Mesendoderm (in vitro differentiated cells): ENCODE data around the gene IGDCC3.
"Not testable (repeated sequence)": the region's sequence is repeated elsewhere in the genome, so short reads cannot be mapped to it uniquely, and the experiment has no call there.

Experiments
- DNase-seq: peaks from one replicate; pipeline ENCODE4 v3.0.0; 2013
- H2AK5ac ChIP-seq: 2 replicates; pipeline ENCODE4 v1.6.1; 2013; ENCODE audit warnings: low read length, inconsistent platforms
- H2BK120ac ChIP-seq: 2 replicates; pipeline ENCODE4 v1.6.1; 2013; ENCODE audit warnings: low read depth, mild to moderate bottlenecking, low read length, moderate library complexity, mixed read lengths
- H2BK15ac ChIP-seq: replicated peaks from 2 replicates; pipeline ENCODE4 v1.6.1; 2013; ENCODE audit warnings: low read depth, mild to moderate bottlenecking, moderate library complexity
- H2BK5ac ChIP-seq: 2 replicates; pipeline ENCODE4 v1.6.1; 2013; ENCODE audit warnings: low read length, inconsistent platforms
- H3K18ac ChIP-seq: 2 replicates; pipeline ENCODE4 v1.6.1; 2013; ENCODE audit warnings: mild to moderate bottlenecking, low read length, mixed read lengths
- H3K23ac ChIP-seq: one replicate; pipeline ENCODE4 v1.6.1; 2013; ENCODE audit warnings: low read length
- H3K27ac ChIP-seq: 2 replicates; pipeline ENCODE4 v1.5.1; 2013; ENCODE audit warnings: low read depth, mild to moderate bottlenecking, inconsistent platforms, low read length, moderate library complexity
- H3K27me3 ChIP-seq: 2 replicates; pipeline ENCODE4 v1.6.1; 2013; ENCODE audit warnings: low read length, control low read depth, mild to moderate bottlenecking, inconsistent platforms; ENCODE audit not compliant: insufficient read depth, poor library complexity
- H3K36me3 ChIP-seq: 2 replicates; pipeline ENCODE4 v1.6.1; 2013; ENCODE audit warnings: low read length, inconsistent platforms; ENCODE audit not compliant: control insufficient read depth, insufficient read depth
- H3K4ac ChIP-seq: one replicate; pipeline ENCODE4 v1.6.1; 2013; ENCODE audit warnings: low read depth, mild to moderate bottlenecking, low read length, moderate library complexity
- H3K4me1 ChIP-seq: 2 replicates; pipeline ENCODE4 v1.6.1; 2013; ENCODE audit warnings: low read depth, low read length, inconsistent platforms; ENCODE audit not compliant: control insufficient read depth
- H3K4me2 ChIP-seq: 2 replicates; pipeline ENCODE4 v1.6.1; 2013; ENCODE audit warnings: low read length
- H3K4me3 ChIP-seq: 2 replicates; pipeline ENCODE4 v1.5.1; 2013; ENCODE audit warnings: mild to moderate bottlenecking, low read length
- H3K56ac ChIP-seq: one replicate; pipeline ENCODE4 v1.6.1; 2013; ENCODE audit warnings: low read length
- H3K79me1 ChIP-seq: 2 replicates; pipeline ENCODE4 v1.6.1; 2013; ENCODE audit warnings: low read length, inconsistent platforms
- H3K79me2 ChIP-seq: 2 replicates; pipeline ENCODE4 v1.6.1; 2013; ENCODE audit warnings: mild to moderate bottlenecking, low read length; ENCODE audit not compliant: control insufficient read depth, insufficient read depth
- H3K9ac ChIP-seq: 2 replicates; pipeline ENCODE4 v1.6.1; 2013; ENCODE audit warnings: low read length, inconsistent platforms
- H4K5ac ChIP-seq: one replicate; pipeline ENCODE4 v1.6.1; 2013; ENCODE audit warnings: low read length
- H4K8ac ChIP-seq: one replicate; pipeline ENCODE4 v1.6.1; 2013; ENCODE audit warnings: low read depth, mild to moderate bottlenecking, control low read depth, low read length, moderate library complexity
- WGBS: extraction: QIAGEN DNeasy Blood & Tissue Kit; methylation state at CpG from one replicate; pipeline ENCODE4 v1.1.7; 2013; ENCODE audit warnings: low lambda C conversion rate, missing lambda C conversion rate; ENCODE audit not compliant: insufficient coverage; ENCODE audit errors: extremely low coverage; 5-methylcytosine and 5-hydroxymethylcytosine counted together

IGDCC3 gene

DNA sequence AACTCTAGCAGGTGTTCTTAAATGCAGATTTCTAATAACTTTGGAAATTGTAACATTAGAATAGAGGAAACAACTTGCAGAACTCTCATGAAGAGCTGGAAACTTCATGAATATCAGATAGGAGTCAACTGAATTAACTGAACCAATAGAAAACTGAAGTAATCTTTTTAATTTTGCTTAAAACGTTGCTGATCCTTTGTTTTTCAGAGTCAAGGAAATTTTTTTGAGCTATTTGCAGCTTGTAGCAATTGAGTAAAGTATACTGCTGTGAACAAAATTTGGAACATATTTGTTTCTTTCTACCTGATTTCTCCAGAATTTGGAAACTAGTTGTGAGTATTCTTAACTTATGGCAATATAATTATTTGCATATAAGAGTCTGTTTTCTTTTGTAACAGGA, 25.8 kb downstream of the IGDCC3 start:
- H2BK5ac ChIP-seq, H4K5ac ChIP-seq, H2BK15ac ChIP-seq, H3K23ac ChIP-seq, H3K18ac ChIP-seq, H2BK120ac ChIP-seq, H3K27me3 ChIP-seq, H2AK5ac ChIP-seq, H3K79me1 ChIP-seq, H3K36me3 ChIP-seq, H3K79me2 ChIP-seq, H3K56ac ChIP-seq, H3K4me3 ChIP-seq, H3K9ac ChIP-seq, H3K4me1 ChIP-seq, H3K4me2 ChIP-seq, H3K4ac ChIP-seq, H3K27ac ChIP-seq, H4K8ac ChIP-seq, DNase-seq: not testable (repeated sequence)
- no CpG with 5 or more reads among the region's 1 CpG for WGBS

DNA sequence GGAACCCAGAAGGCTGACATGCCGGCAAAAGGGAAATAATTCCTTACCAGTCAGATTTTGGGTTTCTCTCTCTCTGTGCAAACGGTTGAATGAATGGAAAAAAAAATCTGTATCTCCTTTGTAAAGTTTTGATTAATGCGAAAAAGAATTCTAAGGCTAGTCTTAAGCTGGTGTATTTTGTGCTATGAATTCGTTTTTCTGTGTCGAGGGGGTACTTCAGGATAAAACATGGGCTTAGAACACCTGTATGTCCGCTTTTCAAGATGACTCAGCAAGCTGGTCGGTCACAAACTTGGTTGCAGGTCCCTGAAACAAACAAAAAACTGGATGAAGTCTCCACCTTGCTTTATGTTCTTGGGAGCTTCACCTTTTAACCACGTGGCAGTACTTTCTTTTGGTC, 28.5 kb downstream of the IGDCC3 start:
- no peak overlapping the region for H2AK5ac ChIP-seq
- peaks cover 4% of the 10 kb centered on the region for H3K79me2 ChIP-seq
- H3K4ac ChIP-seq, result no peak overlapping the region
- H3K79me1 ChIP-seq, result peaks cover 7% of the 10 kb centered on the region
- no peak overlapping the region for H4K5ac ChIP-seq
- H4K8ac ChIP-seq, result no peak overlapping the region
- no CpG with 5 or more reads among the region's 8 CpGs for WGBS
- H3K4me2 ChIP-seq, result no peak overlapping the region
- no peak overlapping the region for H3K27ac ChIP-seq
- H2BK5ac ChIP-seq, result no peak overlapping the region
- H3K4me3 ChIP-seq, result no peak overlapping the region
- no peak for DNase-seq
- no peaks in the 10 kb centered on the region for H3K4me1 ChIP-seq
- no peak overlapping the region for H3K56ac ChIP-seq
- no peak overlapping the region for H3K23ac ChIP-seq
- H3K27me3 ChIP-seq, result no peaks in the 10 kb centered on the region
- H2BK15ac ChIP-seq, result no peak overlapping the region
- H3K36me3 ChIP-seq, result no peaks in the 10 kb centered on the region
- no peak overlapping the region for H3K9ac ChIP-seq
- H3K18ac ChIP-seq, result no peak overlapping the region
- H2BK120ac ChIP-seq, result no peak overlapping the region

DNA sequence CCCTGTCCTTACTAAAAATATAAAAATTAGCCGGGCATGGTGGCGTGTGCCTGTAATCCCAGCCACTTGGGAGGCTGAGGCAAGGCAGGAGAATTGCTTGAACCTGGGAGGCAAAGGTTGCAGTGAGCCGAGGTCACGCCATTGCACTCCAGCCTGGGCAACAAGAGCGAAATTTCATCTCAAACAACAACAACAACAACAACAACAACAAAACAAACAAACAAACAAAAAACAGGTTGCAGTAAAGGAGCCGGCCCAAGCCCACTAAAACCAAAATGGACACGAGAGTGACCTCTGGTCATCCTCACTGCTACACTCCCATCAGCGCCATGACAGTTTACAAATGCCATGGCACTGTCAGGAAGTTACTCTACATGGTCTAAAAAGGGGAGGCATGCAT, 30.0 kb downstream of the IGDCC3 start:
- not testable (repeated sequence) for H3K4me2 ChIP-seq, H3K27ac ChIP-seq, H3K9ac ChIP-seq, H2BK120ac ChIP-seq, H4K8ac ChIP-seq, H3K18ac ChIP-seq, DNase-seq, H3K4me3 ChIP-seq, H3K79me1 ChIP-seq, H3K36me3 ChIP-seq, H2BK5ac ChIP-seq, H3K4me1 ChIP-seq, H2BK15ac ChIP-seq, H4K5ac ChIP-seq, H3K79me2 ChIP-seq, H3K27me3 ChIP-seq, H3K56ac ChIP-seq, H3K23ac ChIP-seq, H2AK5ac ChIP-seq, H3K4ac ChIP-seq
- WGBS, result no CpG with 5 or more reads among the region's 8 CpGs

DNA sequence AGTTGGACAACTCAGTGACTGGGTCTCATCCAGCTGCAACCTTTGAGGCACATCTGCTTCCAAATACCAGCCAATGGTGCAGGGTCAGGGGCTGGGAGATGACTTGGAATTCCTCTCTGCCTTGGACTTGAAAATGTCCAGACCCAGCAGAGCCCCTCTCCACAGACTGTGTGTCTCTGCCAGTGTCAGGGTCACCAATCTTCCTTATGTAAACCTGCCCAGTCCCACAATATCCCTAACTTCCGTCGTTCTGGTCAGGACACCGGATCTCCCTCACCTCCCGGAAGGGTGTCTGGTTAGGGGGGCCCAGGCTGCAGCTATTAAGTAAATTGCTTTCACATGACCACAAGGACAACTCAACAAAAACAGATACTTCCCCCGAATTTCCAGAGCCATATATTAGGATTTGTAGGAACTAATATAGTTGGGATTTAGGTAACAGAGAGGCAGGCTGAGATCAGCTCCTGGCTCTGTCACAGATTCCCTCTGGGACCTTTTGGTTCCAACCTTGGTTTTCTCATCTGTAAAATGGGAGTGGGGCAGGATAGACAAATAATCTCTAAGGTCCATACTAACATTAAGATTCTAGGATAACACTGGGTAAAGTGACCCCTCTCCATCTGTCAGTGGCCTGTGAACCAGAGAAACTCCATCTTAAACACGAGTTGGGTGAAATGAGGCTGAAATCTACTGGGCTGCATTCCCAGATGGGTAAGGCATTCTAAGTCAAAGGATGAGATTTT, 30.8 kb downstream of the IGDCC3 start:
- H3K18ac ChIP-seq, result no peak overlapping the region
- H3K56ac ChIP-seq, result no peak overlapping the region
- no peak overlapping the region for H3K4ac ChIP-seq
- no peak overlapping the region for H3K4me3 ChIP-seq
- H2BK5ac ChIP-seq, result no peak overlapping the region
- no peak overlapping the region for H3K23ac ChIP-seq
- no peak overlapping the region for H3K9ac ChIP-seq
- H4K8ac ChIP-seq, result no peak overlapping the region
- no peaks in the 10 kb centered on the region for H3K4me1 ChIP-seq
- H3K27ac ChIP-seq, result no peak overlapping the region
- WGBS, result no CpG with 5 or more reads among the region's 6 CpGs
- no peak overlapping the region for H2BK15ac ChIP-seq
- peaks cover 11% of the 10 kb centered on the region for H3K79me1 ChIP-seq
- peaks cover 4% of the 10 kb centered on the region for H3K79me2 ChIP-seq
- no peak for DNase-seq
- H2BK120ac ChIP-seq, result no peak overlapping the region
- H3K27me3 ChIP-seq, result no peaks in the 10 kb centered on the region
- no peak overlapping the region for H4K5ac ChIP-seq
- no peak overlapping the region for H2AK5ac ChIP-seq
- no peaks in the 10 kb centered on the region for H3K36me3 ChIP-seq
- no peak overlapping the region for H3K4me2 ChIP-seq

- Histone ChIP-seq H2BK5ac (no peak overlapping the region), H2BK120ac (no peak overlapping the region), H3K9ac (no peak overlapping the region), H3K36me3 (no peaks in the 10 kb centered on the region), H3K79me1 (peaks cover 13% of the 10 kb centered on the region), H2BK15ac (no peak overlapping the region), H3K18ac (no peak overlapping the region), H4K8ac (no peak overlapping the region), H3K4me3 (no peak overlapping the region), H3K4me1 (peaks cover 3% of the 10 kb centered on the region), H4K5ac (no peak overlapping the region), H3K27ac (no peak overlapping the region), H3K27me3 (no peaks in the 10 kb centered on the region), H3K23ac (no peak overlapping the region), H2AK5ac (no peak overlapping the region), H3K4me2 (no peak overlapping the region), H3K4ac (no peak overlapping the region), H3K56ac (no peak overlapping the region), H3K79me2 (peaks cover 4% of the 10 kb centered on the region)
- no CpG with 5 or more reads among the region's 2 CpGs for WGBS
- no peak for DNase-seq
These were observed 32.9 kb downstream of the IGDCC3 start for GRCh38 chr15:65344914-65345275.
